ENCODE results near the gene RNFT2. TPM values are rescaled to one million over a fixed set of nuclear protein-coding genes. Genes with fewer than 3 reads are reported as not detected.
A peak's percentile ranks its signal among the peaks of the same experiment; 100 is the strongest.
"Not testable (repeated sequence)": the region's sequence is repeated elsewhere in the genome, so short reads cannot be mapped to it uniquely, and the experiment has no call there.

Gene RNFT2
- total RNA-seq, 1 experiment from 2014 or later = 27.7 TPM

- ChIA-PET CTCF (interaction anchor here (2.2 kb wide), 1 partner anchor 9 kb away, joined by 5 read pairs; no protein-coding TSS in a partner anchor), POLR2A (no interaction called here)
- no peak for ATAC-seq
- H3K27ac Mint-ChIP-seq = no peak overlapping the region
- no peaks in the 10 kb centered on the region for H3K4me1 Mint-ChIP-seq
- no peak overlapping the region for H3K4me3 Mint-ChIP-seq
- peaks cover 31% of the 10 kb centered on the region for H3K36me3 Mint-ChIP-seq
- TF ChIP-seq ZNF423 (CRISPR knock-in tag; IDR thresholded peaks at IDR 0.05) (no peak), HMGA2 (CRISPR knock-in tag; IDR thresholded peaks at IDR 0.05) (no peak), FOXK1 (CRISPR knock-in tag; IDR thresholded peaks at IDR 0.05) (no peak), GABPB1 (CRISPR knock-in tag; IDR thresholded peaks at IDR 0.05) (no peak), CTCF (IDR thresholded peaks at IDR 0.05) (no peak), MLX (CRISPR knock-in tag; IDR thresholded peaks at IDR 0.05) (no peak)
- TF ChIP-seq, protein P1, sequence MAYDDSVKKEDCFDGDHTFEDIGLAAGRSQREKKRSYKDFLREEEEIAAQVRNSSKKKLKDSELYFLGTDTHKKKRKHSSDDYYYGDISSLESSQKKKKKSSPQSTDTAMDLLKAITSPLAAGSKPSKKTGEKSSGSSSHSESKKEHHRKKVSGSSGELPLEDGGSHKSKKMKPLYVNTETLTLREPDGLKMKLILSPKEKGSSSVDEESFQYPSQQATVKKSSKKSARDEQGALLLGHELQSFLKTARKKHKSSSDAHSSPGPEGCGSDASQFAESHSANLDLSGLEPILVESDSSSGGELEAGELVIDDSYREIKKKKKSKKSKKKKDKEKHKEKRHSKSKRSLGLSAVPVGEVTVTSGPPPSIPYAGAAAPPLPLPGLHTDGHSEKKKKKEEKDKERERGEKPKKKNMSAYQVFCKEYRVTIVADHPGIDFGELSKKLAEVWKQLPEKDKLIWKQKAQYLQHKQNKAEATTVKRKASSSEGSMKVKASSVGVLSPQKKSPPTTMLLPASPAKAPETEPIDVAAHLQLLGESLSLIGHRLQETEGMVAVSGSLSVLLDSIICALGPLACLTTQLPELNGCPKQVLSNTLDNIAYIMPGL (CRISPR knock-in tag; IDR thresholded peaks at IDR 0.05) = no peak
- TF ChIP-seq, protein P2, sequence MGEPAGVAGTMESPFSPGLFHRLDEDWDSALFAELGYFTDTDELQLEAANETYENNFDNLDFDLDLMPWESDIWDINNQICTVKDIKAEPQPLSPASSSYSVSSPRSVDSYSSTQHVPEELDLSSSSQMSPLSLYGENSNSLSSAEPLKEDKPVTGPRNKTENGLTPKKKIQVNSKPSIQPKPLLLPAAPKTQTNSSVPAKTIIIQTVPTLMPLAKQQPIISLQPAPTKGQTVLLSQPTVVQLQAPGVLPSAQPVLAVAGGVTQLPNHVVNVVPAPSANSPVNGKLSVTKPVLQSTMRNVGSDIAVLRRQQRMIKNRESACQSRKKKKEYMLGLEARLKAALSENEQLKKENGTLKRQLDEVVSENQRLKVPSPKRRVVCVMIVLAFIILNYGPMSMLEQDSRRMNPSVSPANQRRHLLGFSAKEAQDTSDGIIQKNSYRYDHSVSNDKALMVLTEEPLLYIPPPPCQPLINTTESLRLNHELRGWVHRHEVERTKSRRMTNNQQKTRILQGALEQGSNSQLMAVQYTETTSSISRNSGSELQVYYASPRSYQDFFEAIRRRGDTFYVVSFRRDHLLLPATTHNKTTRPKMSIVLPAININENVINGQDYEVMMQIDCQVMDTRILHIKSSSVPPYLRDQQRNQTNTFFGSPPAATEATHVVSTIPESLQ (CRISPR knock-in tag; IDR thresholded peaks at IDR 0.05) = no peak
- H3K9me3 Mint-ChIP-seq = no peaks in the 10 kb centered on the region
- no peak for DNase-seq (ENCODE audit: low spot score)
- no peaks in the 10 kb centered on the region for H3K27me3 Mint-ChIP-seq (ENCODE audit: low read depth)
These were observed 12.2 kb downstream of the RNFT2 start for GRCh38 chr12:116750298-116750697.

DNA sequence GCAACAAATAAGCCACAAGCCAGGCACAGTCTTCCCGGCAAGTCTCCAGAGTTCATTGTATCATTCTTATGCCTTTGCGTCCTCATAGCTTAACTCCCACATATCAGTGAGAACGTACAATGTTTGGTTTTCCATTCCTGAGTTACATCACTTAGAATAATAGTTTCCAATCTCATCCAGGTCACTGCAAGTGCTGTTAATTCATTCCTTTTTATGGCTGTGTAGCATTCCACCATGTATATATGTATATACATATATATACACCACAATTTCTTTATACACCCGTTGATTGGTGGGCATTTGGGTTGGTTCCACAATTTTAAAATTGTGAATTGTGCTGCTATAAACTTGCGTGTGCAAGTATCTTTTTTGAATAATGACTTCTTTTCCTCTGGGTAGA lies 16.0 kb downstream of the RNFT2 start:
- H3K9me3 Mint-ChIP-seq; CTCF ChIA-PET; POLR2A ChIA-PET; H3K27me3 Mint-ChIP-seq (ENCODE audit: low read depth); H3K27ac Mint-ChIP-seq; H3K4me1 Mint-ChIP-seq; ATAC-seq; DNase-seq (ENCODE audit: low spot score); H3K4me3 Mint-ChIP-seq: not testable (repeated sequence)
- H3K36me3 Mint-ChIP-seq = peaks cover 31% of the 10 kb centered on the region

DNA sequence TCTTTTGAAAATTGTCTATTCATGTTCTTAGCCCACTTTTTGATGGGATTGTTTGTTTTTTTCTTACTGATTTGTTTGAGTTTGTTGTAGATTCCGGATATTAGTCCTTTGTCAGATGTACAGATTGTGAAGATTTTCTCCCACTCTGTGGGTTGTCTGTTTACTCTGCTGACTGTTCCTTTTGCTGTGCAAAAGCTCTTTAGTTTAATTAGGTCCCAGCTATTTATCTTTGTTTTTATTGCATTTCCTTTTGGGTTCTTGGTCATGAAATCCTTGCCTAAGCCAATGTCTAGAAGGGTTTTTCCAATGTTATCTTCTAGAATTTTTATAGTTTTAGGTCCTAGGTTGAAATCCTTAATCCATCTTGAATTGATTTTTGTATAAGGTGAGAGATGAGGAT lies 16.7 kb downstream of the RNFT2 start:
- H3K9me3 Mint-ChIP-seq; H3K27ac Mint-ChIP-seq; H3K27me3 Mint-ChIP-seq (ENCODE audit: low read depth); DNase-seq (ENCODE audit: low spot score); H3K4me1 Mint-ChIP-seq; ATAC-seq; H3K4me3 Mint-ChIP-seq; POLR2A ChIA-PET: not testable (repeated sequence)
- peaks cover 33% of the 10 kb centered on the region for H3K36me3 Mint-ChIP-seq
- CTCF ChIA-PET = interaction anchor here (0.9 kb wide), 1 partner anchor 128 kb away, joined by 3 read pairs; no protein-coding TSS in a partner anchor

GRCh38 chr12:116759783-116760621 lies 21.9 kb downstream of the RNFT2 start:
- Mint-ChIP-seq H3K27me3 (ENCODE audit: low read depth) (no peaks in the 10 kb centered on the region), H3K36me3 (peaks cover 25% of the 10 kb centered on the region), H3K4me1 (peaks cover 8% of the 10 kb centered on the region), H3K9me3 (no peaks in the 10 kb centered on the region), H3K27ac (peak overlapping the region; percentile 69), H3K4me3 (peak overlapping the region; percentile 51)
- ChIA-PET CTCF (interaction anchor here (0.5 to 5.0 kb wide), 26 partner anchors 10 to 777 kb away, joined by 3 to 46 read pairs (median 4); partner anchors contain the start of genes FBXW8 and HRK), POLR2A (interaction anchor here (0.6 kb wide), 1 partner anchor 12 kb away, joined by 12 read pairs; no protein-coding TSS in a partner anchor)
- ATAC-seq (peak; percentile 98), DNase-seq (ENCODE audit: low spot score) (peak; percentile 77)
- TF ChIP-seq, protein P3, sequence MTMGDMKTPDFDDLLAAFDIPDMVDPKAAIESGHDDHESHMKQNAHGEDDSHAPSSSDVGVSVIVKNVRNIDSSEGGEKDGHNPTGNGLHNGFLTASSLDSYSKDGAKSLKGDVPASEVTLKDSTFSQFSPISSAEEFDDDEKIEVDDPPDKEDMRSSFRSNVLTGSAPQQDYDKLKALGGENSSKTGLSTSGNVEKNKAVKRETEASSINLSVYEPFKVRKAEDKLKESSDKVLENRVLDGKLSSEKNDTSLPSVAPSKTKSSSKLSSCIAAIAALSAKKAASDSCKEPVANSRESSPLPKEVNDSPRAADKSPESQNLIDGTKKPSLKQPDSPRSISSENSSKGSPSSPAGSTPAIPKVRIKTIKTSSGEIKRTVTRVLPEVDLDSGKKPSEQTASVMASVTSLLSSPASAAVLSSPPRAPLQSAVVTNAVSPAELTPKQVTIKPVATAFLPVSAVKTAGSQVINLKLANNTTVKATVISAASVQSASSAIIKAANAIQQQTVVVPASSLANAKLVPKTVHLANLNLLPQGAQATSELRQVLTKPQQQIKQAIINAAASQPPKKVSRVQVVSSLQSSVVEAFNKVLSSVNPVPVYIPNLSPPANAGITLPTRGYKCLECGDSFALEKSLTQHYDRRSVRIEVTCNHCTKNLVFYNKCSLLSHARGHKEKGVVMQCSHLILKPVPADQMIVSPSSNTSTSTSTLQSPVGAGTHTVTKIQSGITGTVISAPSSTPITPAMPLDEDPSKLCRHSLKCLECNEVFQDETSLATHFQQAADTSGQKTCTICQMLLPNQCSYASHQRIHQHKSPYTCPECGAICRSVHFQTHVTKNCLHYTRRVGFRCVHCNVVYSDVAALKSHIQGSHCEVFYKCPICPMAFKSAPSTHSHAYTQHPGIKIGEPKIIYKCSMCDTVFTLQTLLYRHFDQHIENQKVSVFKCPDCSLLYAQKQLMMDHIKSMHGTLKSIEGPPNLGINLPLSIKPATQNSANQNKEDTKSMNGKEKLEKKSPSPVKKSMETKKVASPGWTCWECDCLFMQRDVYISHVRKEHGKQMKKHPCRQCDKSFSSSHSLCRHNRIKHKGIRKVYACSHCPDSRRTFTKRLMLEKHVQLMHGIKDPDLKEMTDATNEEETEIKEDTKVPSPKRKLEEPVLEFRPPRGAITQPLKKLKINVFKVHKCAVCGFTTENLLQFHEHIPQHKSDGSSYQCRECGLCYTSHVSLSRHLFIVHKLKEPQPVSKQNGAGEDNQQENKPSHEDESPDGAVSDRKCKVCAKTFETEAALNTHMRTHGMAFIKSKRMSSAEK (CRISPR knock-in tag; IDR thresholded peaks at IDR 0.05; ENCODE audit: borderline replicate concordance) = no peak
- TF ChIP-seq NFE2L1 (CRISPR knock-in tag; IDR thresholded peaks at IDR 0.05) (peak; percentile 87), SP1 (CRISPR knock-in tag; conservative IDR thresholded peaks at IDR 0.05) (no peak)
